RWPE2 (cell line): ENCODE results near the gene ITPKC.

ENCODE experiments used
- ATAC-seq: fragments of 200-7000 bp; cut with Tn5 transposase; 3 replicates; pipeline ENCODE4 v1.9.1; 2021; ENCODE audit warnings: low read depth
- DNase-seq: peaks from one replicate; pipeline ENCODE4 v3.0.0-alpha.2; 2020; ENCODE audit warnings: low spot score
- H3K27ac ChIP-seq: fragments of 450-650 bp; 2 replicates; pipeline ENCODE4 v1.5.1; 2017; ENCODE audit warnings: mild to moderate bottlenecking; ENCODE audit not compliant: poor library complexity, severe bottlenecking
- H3K27me3 ChIP-seq: fragments of 250-450 bp; sonication (Bioruptor Pico); 2 replicates; pipeline ENCODE4 v1.5.1; 2021; ENCODE audit warnings: mild to moderate bottlenecking, moderate library complexity; ENCODE audit not compliant: insufficient read depth, poor library complexity, severe bottlenecking
- H3K36me3 ChIP-seq: fragments of 250-450 bp; sonication (Bioruptor Pico); 2 replicates; pipeline ENCODE4 v1.5.1; 2020; ENCODE audit warnings: low read depth, mild to moderate bottlenecking, moderate library complexity
- H3K4me1 ChIP-seq: fragments of 250-450 bp; sonication (Bioruptor Pico); 2 replicates; pipeline ENCODE4 v1.5.1; 2021; ENCODE audit warnings: mild to moderate bottlenecking, moderate library complexity; ENCODE audit not compliant: insufficient read depth, poor library complexity, severe bottlenecking
- H3K4me3 ChIP-seq: fragments of 250-450 bp; sonication (Bioruptor Pico); 2 replicates; pipeline ENCODE4 v1.5.1; 2021; ENCODE audit warnings: mild to moderate bottlenecking, moderate library complexity; ENCODE audit not compliant: severe bottlenecking
- H3K9me3 ChIP-seq: fragments of 250-450 bp; sonication (Bioruptor Pico); 2 replicates; pipeline ENCODE4 v1.5.1; 2021; ENCODE audit warnings: mild to moderate bottlenecking, moderate library complexity; ENCODE audit not compliant: severe bottlenecking
- TF ChIP-seq, protein P1 (sequence below): fragments of 450-650 bp; IDR thresholded peaks from one replicate; pipeline ENCODE4 v1.5.1; 2017; ENCODE audit warnings: mild to moderate bottlenecking, moderate library complexity; ENCODE audit not compliant: poor library complexity, severe bottlenecking

ITPKC gene

DNA sequence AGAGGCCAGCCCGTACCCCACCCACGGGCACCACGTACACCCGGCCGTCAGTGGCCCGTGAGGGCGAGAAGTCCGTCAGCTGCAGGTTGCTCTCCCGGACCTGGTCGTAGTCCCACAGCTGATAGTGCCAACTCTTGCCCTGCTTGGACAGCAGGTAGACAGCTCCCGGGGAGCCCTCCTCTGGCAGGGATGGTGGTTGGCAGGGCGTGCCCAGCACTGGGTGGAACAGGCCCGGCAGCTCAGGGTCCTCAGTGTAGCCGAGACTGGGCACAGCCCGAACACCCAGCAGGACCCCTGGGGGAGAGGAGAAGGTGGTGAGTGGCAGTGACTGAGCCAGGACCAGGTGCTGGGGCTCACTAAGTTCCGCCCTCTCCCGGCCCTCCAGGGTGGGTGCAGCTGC lies 25.6 kb downstream of the ITPKC start:
- Histone ChIP-seq H3K9me3 (no peaks in the 10 kb centered on the region), H3K4me3 (no peak overlapping the region), H3K4me1 (no peaks in the 10 kb centered on the region), H3K36me3 (peaks cover 23% of the 10 kb centered on the region), H3K27ac (no peak overlapping the region), H3K27me3 (no peaks in the 10 kb centered on the region)
- TF ChIP-seq, protein P1, sequence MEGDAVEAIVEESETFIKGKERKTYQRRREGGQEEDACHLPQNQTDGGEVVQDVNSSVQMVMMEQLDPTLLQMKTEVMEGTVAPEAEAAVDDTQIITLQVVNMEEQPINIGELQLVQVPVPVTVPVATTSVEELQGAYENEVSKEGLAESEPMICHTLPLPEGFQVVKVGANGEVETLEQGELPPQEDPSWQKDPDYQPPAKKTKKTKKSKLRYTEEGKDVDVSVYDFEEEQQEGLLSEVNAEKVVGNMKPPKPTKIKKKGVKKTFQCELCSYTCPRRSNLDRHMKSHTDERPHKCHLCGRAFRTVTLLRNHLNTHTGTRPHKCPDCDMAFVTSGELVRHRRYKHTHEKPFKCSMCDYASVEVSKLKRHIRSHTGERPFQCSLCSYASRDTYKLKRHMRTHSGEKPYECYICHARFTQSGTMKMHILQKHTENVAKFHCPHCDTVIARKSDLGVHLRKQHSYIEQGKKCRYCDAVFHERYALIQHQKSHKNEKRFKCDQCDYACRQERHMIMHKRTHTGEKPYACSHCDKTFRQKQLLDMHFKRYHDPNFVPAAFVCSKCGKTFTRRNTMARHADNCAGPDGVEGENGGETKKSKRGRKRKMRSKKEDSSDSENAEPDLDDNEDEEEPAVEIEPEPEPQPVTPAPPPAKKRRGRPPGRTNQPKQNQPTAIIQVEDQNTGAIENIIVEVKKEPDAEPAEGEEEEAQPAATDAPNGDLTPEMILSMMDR, result no peak
- ATAC-seq (no peak), DNase-seq (no peak)

DNA sequence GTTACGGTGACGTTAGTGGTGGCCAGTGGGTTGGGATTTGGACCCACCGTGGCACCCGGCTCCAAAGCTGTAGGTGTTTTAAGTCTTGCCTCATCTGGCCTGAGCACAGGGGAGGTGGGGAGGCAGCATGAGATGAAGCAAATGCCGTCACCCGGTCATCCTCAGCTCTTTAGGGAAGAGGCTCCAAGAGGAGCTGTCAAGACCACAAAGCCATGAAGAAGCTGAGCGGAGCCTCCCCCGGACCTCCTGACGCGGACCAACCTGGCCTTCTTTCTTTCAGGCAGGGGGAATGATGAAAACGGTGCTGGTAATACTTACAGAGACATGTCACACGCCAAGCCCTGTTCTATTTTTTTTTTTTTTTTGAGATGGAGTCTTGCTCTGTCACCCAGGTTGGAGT lies 26.0 kb downstream of the ITPKC start:
- TF ChIP-seq, protein P1, result no peak
- Histone ChIP-seq H3K36me3 (peaks cover 21% of the 10 kb centered on the region), H3K9me3 (no peaks in the 10 kb centered on the region), H3K4me1 (no peaks in the 10 kb centered on the region), H3K4me3 (no peak overlapping the region), H3K27me3 (no peaks in the 10 kb centered on the region), H3K27ac (no peak overlapping the region)
- DNase-seq, result no peak
- no peak for ATAC-seq

DNA sequence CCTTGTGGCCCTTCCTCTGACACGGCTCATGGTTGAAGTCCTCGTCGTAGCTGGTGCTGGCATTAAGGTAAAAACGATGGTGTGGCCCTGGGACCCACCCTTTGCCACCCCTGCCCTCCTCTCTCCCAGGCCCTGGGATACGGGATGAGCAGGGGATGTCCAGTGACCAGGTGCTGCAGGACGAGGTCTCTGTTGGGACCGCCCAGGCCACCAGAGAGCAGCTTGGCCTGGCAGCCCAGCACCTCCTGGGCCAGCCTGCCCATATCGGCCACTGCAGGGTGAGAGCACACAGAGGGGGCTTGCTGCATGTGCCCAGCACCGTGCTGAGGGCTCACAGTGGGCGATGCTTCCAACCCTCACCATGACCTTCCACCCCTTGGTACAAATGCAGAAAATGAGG lies 27.0 kb downstream of the ITPKC start:
- no peaks in the 10 kb centered on the region for H3K4me1 ChIP-seq
- no peaks in the 10 kb centered on the region for H3K27me3 ChIP-seq
- DNase-seq (no peak), ATAC-seq (no peak)
- no peak overlapping the region for H3K4me3 ChIP-seq
- peaks cover 13% of the 10 kb centered on the region for H3K36me3 ChIP-seq
- TF ChIP-seq, protein P1, result no peak
- H3K9me3 ChIP-seq, result no peaks in the 10 kb centered on the region
- no peak overlapping the region for H3K27ac ChIP-seq

- peaks cover 5% of the 10 kb centered on the region for H3K4me1 ChIP-seq
- DNase-seq, result no peak
- ATAC-seq, result no peak
- TF ChIP-seq, protein P1, result no peak
- H3K27ac ChIP-seq, result no peak overlapping the region
- no peaks in the 10 kb centered on the region for H3K9me3 ChIP-seq
- no peaks in the 10 kb centered on the region for H3K27me3 ChIP-seq
- no peak overlapping the region for H3K4me3 ChIP-seq
- H3K36me3 ChIP-seq, result peaks cover 4% of the 10 kb centered on the region; the same call in 1 of the 2 replicates
Observed at GRCh38 chr19:40744554-40745401, 27.9 kb downstream of the ITPKC start.

GRCh38 chr19:40745402-40745780 lies 28.5 kb downstream of the ITPKC start:
- H3K9me3 ChIP-seq, result no peaks in the 10 kb centered on the region
- DNase-seq, result no peak
- H3K4me3 ChIP-seq, result no peak overlapping the region
- ATAC-seq, result no peak
- no peak overlapping the region for H3K27ac ChIP-seq
- TF ChIP-seq, protein P1, result no peak
- H3K36me3 ChIP-seq, result no peaks in the 10 kb centered on the region
- peaks cover 7% of the 10 kb centered on the region for H3K4me1 ChIP-seq
- H3K27me3 ChIP-seq, result no peaks in the 10 kb centered on the region
